Testis (tissue), 3 donors: ENCODE data around the gene DIS3L2. TPM values are rescaled to one million over a fixed set of nuclear protein-coding genes. Genes with fewer than 3 reads are reported as not detected.
"Not testable (repeated sequence)": the region's sequence is repeated elsewhere in the genome, so short reads cannot be mapped to it uniquely, and the experiment has no call there.

ENCODE experiments used
- DNase-seq: peaks from one replicate; pipeline ENCODE4 v3.0.0-alpha.2; 2019
- H3K27ac ChIP-seq, 2 donors: fragments of 200-600 bp; sonication (generic); one replicate each; pipeline ENCODE4 v1.5.1; 2019
- H3K27me3 ChIP-seq: fragments of 200-600 bp; sonication (generic); one replicate; pipeline ENCODE4 v1.5.1; 2019
- H3K36me3 ChIP-seq: fragments of 200-600 bp; sonication (generic); one replicate; pipeline ENCODE4 v1.5.1; 2017; ENCODE audit warnings: low read depth; ENCODE audit errors: missing control alignments
- H3K4me1 ChIP-seq: fragments of 200-600 bp; sonication (generic); one replicate; pipeline ENCODE4 v1.5.1; 2019
- H3K4me3 ChIP-seq, 2 donors: fragments of 200-600 bp; sonication (generic); one replicate each; pipeline ENCODE4 v1.5.1; 2017 to 2019
- H3K9me3 ChIP-seq: fragments of 200-600 bp; sonication (generic); one replicate; pipeline ENCODE4 v1.5.1; 2017
- POLR2A ChIP-seq: fragments of 450-650 bp; IDR thresholded peaks from one replicate; pipeline ENCODE4 v1.6.1; 2017; ENCODE audit warnings: antibody characterized with exemption, mild to moderate bottlenecking, moderate library complexity
- WGBS, 2 donors: methylation state at CpG; one replicate each; pipeline ENCODE4 v1.1.5; 2018; 5-methylcytosine and 5-hydroxymethylcytosine counted together
- intact Hi-C: fragments of 100-400 bp; cut with DNase I; formaldehyde crosslinking; loops from one replicate; pipeline ENCODE4 v1.15.1; 2023; ENCODE audit warnings: low total_unique reads
- polyA plus RNA-seq: library from polyadenylated mRNA; stranded (reverse); fragments of 350-450 nt; fragmentation: Illumina TruSeq; extraction: RNeasy Lipid Tissue Mini Kit (QIAGEN cat#74804); gene quantifications from one replicate; pipeline ENCODE4 v1.2.3, GENCODE V29; 2014; ENCODE audit warnings: low read depth, low replicate concordance; ENCODE audit not compliant: insufficient read depth
- total RNA-seq, 2 donors: library from RNA; depleted of rRNA; stranded (reverse); fragments of >200 nt; gene quantifications; one replicate each; pipeline ENCODE4 v1.2.3, GENCODE V29; 2016
- TF ChIP-seq, protein P1 (sequence below), 3 experiments: fragments of 450-650 bp in 2 of 3; fragments of 200-600 bp in 1 of 3; sonication (generic) in 1 of 3; IDR thresholded peaks; one replicate each; pipeline ENCODE4 v1.5.1; 2016 to 2019; ENCODE audit warnings: antibody characterized with exemption in 3 of 3, mild to moderate bottlenecking in 2 of 3, moderate library complexity in 1 of 3

Gene DIS3L2
- total and polyA plus RNA-seq, 3 donors from 2014 or later: 32.5 to 80.7 (median 70.4) TPM

GRCh38 chr2:232325324-232326273 lies 364.1 kb downstream of the DIS3L2 start:
- Histone ChIP-seq H3K9me3 (no peaks in the 10 kb centered on the region), H3K27ac (no peak overlapping the region), H3K4me1 (peaks cover 12% of the 10 kb centered on the region), H3K27me3 (no peaks in the 10 kb centered on the region), H3K36me3 (no peaks in the 10 kb centered on the region), H3K4me3 (no peak overlapping the region)
- no peak for TF ChIP-seq POLR2A
- TF ChIP-seq, protein P1, sequence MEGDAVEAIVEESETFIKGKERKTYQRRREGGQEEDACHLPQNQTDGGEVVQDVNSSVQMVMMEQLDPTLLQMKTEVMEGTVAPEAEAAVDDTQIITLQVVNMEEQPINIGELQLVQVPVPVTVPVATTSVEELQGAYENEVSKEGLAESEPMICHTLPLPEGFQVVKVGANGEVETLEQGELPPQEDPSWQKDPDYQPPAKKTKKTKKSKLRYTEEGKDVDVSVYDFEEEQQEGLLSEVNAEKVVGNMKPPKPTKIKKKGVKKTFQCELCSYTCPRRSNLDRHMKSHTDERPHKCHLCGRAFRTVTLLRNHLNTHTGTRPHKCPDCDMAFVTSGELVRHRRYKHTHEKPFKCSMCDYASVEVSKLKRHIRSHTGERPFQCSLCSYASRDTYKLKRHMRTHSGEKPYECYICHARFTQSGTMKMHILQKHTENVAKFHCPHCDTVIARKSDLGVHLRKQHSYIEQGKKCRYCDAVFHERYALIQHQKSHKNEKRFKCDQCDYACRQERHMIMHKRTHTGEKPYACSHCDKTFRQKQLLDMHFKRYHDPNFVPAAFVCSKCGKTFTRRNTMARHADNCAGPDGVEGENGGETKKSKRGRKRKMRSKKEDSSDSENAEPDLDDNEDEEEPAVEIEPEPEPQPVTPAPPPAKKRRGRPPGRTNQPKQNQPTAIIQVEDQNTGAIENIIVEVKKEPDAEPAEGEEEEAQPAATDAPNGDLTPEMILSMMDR (IDR thresholded peaks at IDR 0.05): peak; percentile 59 to 70 (median 62)
- 78 to 86% methylated on average over 18 to 19 of the region's 24 CpGs for WGBS, 2 donors
- intact Hi-C loops: loop anchor here (2.0 kb wide), 1 partner anchor 401 kb away; no protein-coding TSS in a partner anchor
- peak; percentile 58 for DNase-seq

DNA sequence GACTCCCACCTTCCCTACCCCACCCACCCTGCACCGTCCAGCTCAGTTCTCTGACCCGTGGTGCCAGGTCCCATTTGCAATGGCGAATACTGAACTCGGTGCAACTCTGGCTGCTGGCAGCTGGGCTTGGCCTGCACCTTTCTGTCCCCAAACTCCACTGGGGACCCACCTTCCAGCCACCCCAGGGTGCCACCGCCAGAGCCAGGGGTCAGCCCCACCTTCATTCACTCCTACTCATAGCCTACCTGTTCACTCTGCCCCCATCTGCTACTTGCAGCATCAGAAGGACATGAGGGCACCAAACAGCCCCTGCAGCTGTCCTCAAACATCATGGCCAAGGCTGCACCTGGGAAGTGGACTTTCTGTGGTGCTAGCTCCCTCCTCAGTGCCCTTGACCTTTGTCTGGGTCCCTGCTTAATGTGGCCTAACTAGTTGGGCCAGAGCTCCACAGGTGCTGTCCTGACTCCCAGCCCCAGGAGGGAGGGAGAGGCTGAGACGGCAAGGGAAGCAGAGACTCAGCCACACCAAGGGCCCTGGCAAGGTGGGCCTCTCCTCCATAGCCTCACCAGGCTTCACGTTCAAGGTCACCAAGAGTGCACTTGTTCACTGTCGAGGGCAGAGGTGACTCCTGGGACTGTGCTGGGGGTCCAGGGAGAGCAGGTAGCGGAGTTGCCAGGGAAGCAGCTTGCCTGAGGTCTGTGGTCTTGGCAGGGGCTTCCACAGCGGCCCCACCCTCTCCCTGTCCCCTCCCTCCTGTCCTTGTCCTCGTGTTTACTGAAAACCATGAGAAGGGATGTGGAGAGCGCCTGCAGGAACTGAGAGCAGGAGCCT lies 365.0 kb downstream of the DIS3L2 start:
- H3K4me1 ChIP-seq: peaks cover 11% of the 10 kb centered on the region
- H3K36me3 ChIP-seq, H3K9me3 ChIP-seq, intact Hi-C loops, H3K4me3 ChIP-seq, DNase-seq, H3K27ac ChIP-seq, H3K27me3 ChIP-seq: not testable (repeated sequence)
- TF ChIP-seq, protein P1 (IDR thresholded peaks at IDR 0.05): peak in 1 of 3 experiments; percentile 51
- 62 to 72% methylated on average over 3 to 8 of the region's 12 CpGs for WGBS, 2 donors

DNA sequence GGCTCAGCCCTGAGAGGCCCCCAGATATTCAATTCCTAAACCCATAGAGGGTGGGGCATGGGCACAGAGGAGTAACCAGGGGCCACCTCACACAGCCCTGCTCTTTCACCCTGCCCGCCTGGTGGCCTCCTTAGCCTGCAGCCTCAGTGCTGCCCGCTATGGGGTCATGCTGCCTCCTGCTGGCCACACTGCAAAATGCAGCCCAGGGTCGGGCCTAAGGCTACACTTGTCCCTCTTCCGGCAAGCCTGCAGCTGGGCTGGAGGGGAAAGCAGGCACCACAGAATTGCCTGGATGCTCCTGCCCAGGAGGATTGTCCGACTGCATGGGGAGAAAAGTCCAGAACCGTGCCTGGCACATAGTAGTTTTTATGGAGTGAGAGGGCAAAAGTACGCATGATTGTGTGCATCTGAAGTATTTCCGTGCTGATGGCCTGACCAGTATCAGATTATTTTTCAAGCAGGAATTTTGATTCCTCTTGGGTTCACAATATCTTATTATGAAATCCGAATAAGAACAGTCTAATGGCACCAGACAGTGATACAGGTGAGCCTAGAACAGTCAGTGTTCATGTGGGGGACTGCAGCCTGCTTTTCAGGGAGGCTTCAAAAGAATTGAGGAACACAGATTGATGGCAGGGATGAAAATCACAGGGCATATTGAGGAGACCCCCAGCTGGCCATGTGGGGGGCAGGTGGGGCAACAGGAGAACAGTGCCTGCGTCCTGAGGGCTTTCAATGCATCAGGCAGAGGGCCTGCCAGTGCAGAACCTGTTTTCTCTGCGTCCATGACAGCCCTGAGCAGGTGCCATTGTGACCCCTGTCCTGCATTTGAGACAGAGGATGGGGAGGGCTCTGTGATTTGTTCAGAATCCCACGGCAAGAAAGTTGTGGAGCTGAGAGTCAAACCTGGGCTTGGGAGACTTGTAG lies 365.9 kb downstream of the DIS3L2 start:
- H3K4me1 ChIP-seq: peaks cover 11% of the 10 kb centered on the region
- intact Hi-C loops: no loop called here
- H3K27ac ChIP-seq: no peak overlapping the region
- DNase-seq: peak; percentile 80
- H3K36me3 ChIP-seq: no peaks in the 10 kb centered on the region
- no peak for TF ChIP-seq POLR2A
- TF ChIP-seq, protein P1 (IDR thresholded peaks at IDR 0.05): peak; percentile 84 to 87 (median 87)
- 74 to 98% methylated on average over 8 to 12 of the region's 12 CpGs for WGBS, 2 donors
- H3K9me3 ChIP-seq: no peaks in the 10 kb centered on the region
- H3K27me3 ChIP-seq: no peaks in the 10 kb centered on the region
- no peak overlapping the region for H3K4me3 ChIP-seq

GRCh38 chr2:232328032-232328422 lies 366.5 kb downstream of the DIS3L2 start:
- DNase-seq: no peak
- no peak for TF ChIP-seq POLR2A
- no peaks in the 10 kb centered on the region for H3K36me3 ChIP-seq
- H3K27ac ChIP-seq: no peak overlapping the region
- H3K27me3 ChIP-seq: no peaks in the 10 kb centered on the region
- 80 to 88% methylated on average over 1 to 2 of the region's 2 CpGs for WGBS, 2 donors
- H3K9me3 ChIP-seq: no peaks in the 10 kb centered on the region
- intact Hi-C loops: no loop called here
- no peak overlapping the region for H3K4me3 ChIP-seq
- peaks cover 11% of the 10 kb centered on the region for H3K4me1 ChIP-seq
